ENCODE measurements around the gene TBC1D2.

TBC1D2 gene

GRCh38 chr9:98164912-98165311 lies 90.5 kb downstream of the TBC1D2 start:
- H3K4me1 ChIP-seq (ENCODE audit: low read length), result peaks cover 14% of the 10 kb centered on the region
- H3K27ac ChIP-seq (ENCODE audit: low read length), result no peak overlapping the region
- no peak overlapping the region for H3K9ac ChIP-seq (ENCODE audit: low read length)
- H3K9me3 ChIP-seq (ENCODE audit: insufficient read depth, low read length), result no peaks in the 10 kb centered on the region
- H3K27me3 ChIP-seq (ENCODE audit: low read depth, low read length), result no peaks in the 10 kb centered on the region
- no peak overlapping the region for H3K4me3 ChIP-seq (ENCODE audit: low read length)
- H3K4me2 ChIP-seq (ENCODE audit: low read length), result no peak overlapping the region
- TF ChIP-seq CTCF (IDR thresholded peaks at IDR 0.05; ENCODE audit: low read depth, low read length) (no peak), EZH2phosphoT487 (IDR thresholded peaks at IDR 0.05; ENCODE audit: low read depth) (no peak)
- H2AFZ ChIP-seq (ENCODE audit: low read depth, low read length), result no peak overlapping the region
- no peaks in the 10 kb centered on the region for H3K79me2 ChIP-seq (ENCODE audit: low read length)
- no peaks in the 10 kb centered on the region for H4K20me1 ChIP-seq (ENCODE audit: insufficient read depth, low read length)
- no peaks in the 10 kb centered on the region for H3K36me3 ChIP-seq (replicated peaks; ENCODE audit: low read depth, low read length)

- no peak overlapping the region for H2AFZ ChIP-seq (ENCODE audit: low read depth, low read length)
- no peak overlapping the region for H3K4me2 ChIP-seq (ENCODE audit: low read length)
- no peaks in the 10 kb centered on the region for H3K79me2 ChIP-seq (ENCODE audit: low read length)
- H4K20me1 ChIP-seq (ENCODE audit: insufficient read depth, low read length), result no peaks in the 10 kb centered on the region
- no peaks in the 10 kb centered on the region for H3K36me3 ChIP-seq (replicated peaks; ENCODE audit: low read depth, low read length)
- no peaks in the 10 kb centered on the region for H3K9me3 ChIP-seq (ENCODE audit: insufficient read depth, low read length)
- no peak overlapping the region for H3K9ac ChIP-seq (ENCODE audit: low read length)
- H3K27me3 ChIP-seq (ENCODE audit: low read depth, low read length), result no peaks in the 10 kb centered on the region
- no peaks in the 10 kb centered on the region for H3K4me1 ChIP-seq (ENCODE audit: low read length)
- H3K27ac ChIP-seq (ENCODE audit: low read length), result no peak overlapping the region
- no peak overlapping the region for H3K4me3 ChIP-seq (ENCODE audit: low read length)
- TF ChIP-seq EZH2phosphoT487 (IDR thresholded peaks at IDR 0.05; ENCODE audit: low read depth), result no peak
Observed at GRCh38 chr9:98162613-98163012, 92.8 kb downstream of the TBC1D2 start.

- Histone ChIP-seq H3K79me2 (ENCODE audit: low read length) (no peaks in the 10 kb centered on the region), H2AFZ (ENCODE audit: low read depth, low read length) (no peak overlapping the region), H3K4me2 (ENCODE audit: low read length) (no peak overlapping the region), H4K20me1 (ENCODE audit: insufficient read depth, low read length) (no peaks in the 10 kb centered on the region), H3K27me3 (ENCODE audit: low read depth, low read length) (no peaks in the 10 kb centered on the region), H3K27ac (ENCODE audit: low read length) (no peak overlapping the region), H3K36me3 (replicated peaks; ENCODE audit: low read depth, low read length) (no peaks in the 10 kb centered on the region), H3K9ac (ENCODE audit: low read length) (no peak overlapping the region), H3K9me3 (ENCODE audit: insufficient read depth, low read length) (no peaks in the 10 kb centered on the region), H3K4me1 (ENCODE audit: low read length) (no peaks in the 10 kb centered on the region), H3K4me3 (ENCODE audit: low read length) (no peak overlapping the region)
- TF ChIP-seq EZH2phosphoT487 (IDR thresholded peaks at IDR 0.05; ENCODE audit: low read depth) (no peak), CTCF (IDR thresholded peaks at IDR 0.05; ENCODE audit: low read depth, low read length) (no peak)
Observed at GRCh38 chr9:98161851-98162250, 93.6 kb downstream of the TBC1D2 start.

GRCh38 chr9:98159790-98160189 lies 95.7 kb downstream of the TBC1D2 start:
- TF ChIP-seq EZH2phosphoT487 (IDR thresholded peaks at IDR 0.05; ENCODE audit: low read depth) (no peak), CTCF (IDR thresholded peaks at IDR 0.05; ENCODE audit: low read depth, low read length) (no peak)
- Histone ChIP-seq H3K4me1 (ENCODE audit: low read length) (no peaks in the 10 kb centered on the region), H3K36me3 (replicated peaks; ENCODE audit: low read depth, low read length) (no peaks in the 10 kb centered on the region), H3K27me3 (ENCODE audit: low read depth, low read length) (no peaks in the 10 kb centered on the region), H3K9ac (ENCODE audit: low read length) (no peak overlapping the region), H3K27ac (ENCODE audit: low read length) (no peak overlapping the region), H2AFZ (ENCODE audit: low read depth, low read length) (no peak overlapping the region), H3K4me2 (ENCODE audit: low read length) (no peak overlapping the region), H3K4me3 (ENCODE audit: low read length) (no peak overlapping the region), H3K9me3 (ENCODE audit: insufficient read depth, low read length) (no peaks in the 10 kb centered on the region), H4K20me1 (ENCODE audit: insufficient read depth, low read length) (no peaks in the 10 kb centered on the region), H3K79me2 (ENCODE audit: low read length) (no peaks in the 10 kb centered on the region)

GRCh38 chr9:98159301-98159700 lies 96.1 kb downstream of the TBC1D2 start:
- Histone ChIP-seq H3K4me3 (ENCODE audit: low read length) (no peak overlapping the region), H3K4me1 (ENCODE audit: low read length) (no peaks in the 10 kb centered on the region), H4K20me1 (ENCODE audit: insufficient read depth, low read length) (no peaks in the 10 kb centered on the region), H2AFZ (ENCODE audit: low read depth, low read length) (no peak overlapping the region), H3K36me3 (replicated peaks; ENCODE audit: low read depth, low read length) (no peaks in the 10 kb centered on the region), H3K27ac (ENCODE audit: low read length) (no peak overlapping the region), H3K4me2 (ENCODE audit: low read length) (no peak overlapping the region), H3K9me3 (ENCODE audit: insufficient read depth, low read length) (no peaks in the 10 kb centered on the region), H3K9ac (ENCODE audit: low read length) (no peak overlapping the region), H3K27me3 (ENCODE audit: low read depth, low read length) (no peaks in the 10 kb centered on the region), H3K79me2 (ENCODE audit: low read length) (no peaks in the 10 kb centered on the region)
- TF ChIP-seq EZH2phosphoT487 (IDR thresholded peaks at IDR 0.05; ENCODE audit: low read depth), result no peak
- no peak for TF ChIP-seq CTCF (IDR thresholded peaks at IDR 0.05; ENCODE audit: low read depth, low read length)
